ENCODE data around the gene TH. TPM values are rescaled to one million over a fixed set of nuclear protein-coding genes. Genes with fewer than 3 reads are reported as not detected.

The TH gene
- total and polyA plus RNA-seq, 2 donors (not counting 1 experiment from before 2014, with no cell fraction given), result not detected

DNA sequence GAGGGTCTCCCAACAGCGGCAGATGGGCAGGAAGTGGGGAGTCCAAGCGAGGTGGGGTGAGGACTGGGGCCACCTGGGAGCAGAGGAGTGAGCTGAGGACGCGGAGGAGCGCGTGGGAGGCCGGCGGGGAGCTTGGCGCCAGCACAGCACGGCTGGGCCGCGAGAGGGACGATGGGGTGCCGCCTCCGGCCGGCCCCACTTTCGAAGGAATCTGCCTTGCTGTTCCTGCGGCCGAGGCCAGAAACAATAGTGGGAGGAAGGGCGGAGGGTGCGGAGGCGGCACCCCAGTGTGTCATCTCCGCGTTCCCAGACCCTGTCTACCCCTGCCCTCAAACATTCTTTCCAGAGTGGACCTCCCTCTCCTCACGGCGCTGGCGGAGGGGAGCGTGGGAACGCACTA lies 16.1 kb downstream of the TH start:
- Histone ChIP-seq H3K27ac (ENCODE audit: low read length in 2 of 2) (no peak overlapping the region), H3K36me3 (replicated peaks in 1 of 2; ENCODE audit: control extremely low read depth in 1 of 2, control insufficient read depth in 1 of 2, extremely low read depth in 1 of 2, insufficient read depth in 2 of 2, low read length in 1 of 2) (no peaks in the 10 kb centered on the region), H2AFZ (ENCODE audit: insufficient read depth, low read depth, low read length, poor library complexity, severe bottlenecking) (no peak overlapping the region), H3K4me2 (replicated peaks; ENCODE audit: low read depth, low read length, poor library complexity, severe bottlenecking) (no peak overlapping the region), H4K20me1 (ENCODE audit: control insufficient read depth, insufficient read depth, low read length, poor library complexity, severe bottlenecking) (no peaks in the 10 kb centered on the region), H3K9ac (ENCODE audit: low read length) (no peak overlapping the region), H3K9me3 (ENCODE audit: control extremely low read depth in 1 of 3, control insufficient read depth in 2 of 3, insufficient read depth in 1 of 3, low read length in 2 of 3) (no peaks in the 10 kb centered on the region), H3K4me3 (ENCODE audit: control extremely low read depth in 1 of 5, extremely low read depth in 1 of 5, insufficient read depth in 1 of 5, low read depth in 2 of 5, low read length in 4 of 5) (no peak overlapping the region), H3K27me3 (replicated peaks in 1 of 4; ENCODE audit: control extremely low read depth in 1 of 4, control insufficient read depth in 3 of 4, insufficient read depth in 4 of 4, low read length in 3 of 4) (peaks cover 0 to 13% (median 4%) of the 10 kb centered on the region in 4 experiments), H3K79me2 (ENCODE audit: control insufficient read depth, insufficient read depth, low read length) (no peaks in the 10 kb centered on the region), H3K4me1 (ENCODE audit: control insufficient read depth in 2 of 2, insufficient read depth in 2 of 2, low read length in 2 of 2) (peaks cover 5 to 9% of the 10 kb centered on the region in 2 donors)
- intact Hi-C loops (cut with micrococcal nuclease), result no loop called here
- H3K4me3 Mint-ChIP-seq, result no peak overlapping the region
- ChIA-PET CTCF (interaction anchor here (1.1 to 2.5 kb wide), 3 partner anchors 117 to 502 kb away, joined by 3 to 19 read pairs (median 10); no protein-coding TSS in a partner anchor), POLR2A (no interaction called here)
- no peaks in the 10 kb centered on the region for H3K9me3 Mint-ChIP-seq (ENCODE audit: insufficient read depth)
- peaks cover 9% of the 10 kb centered on the region for H3K27me3 Mint-ChIP-seq
- 90% methylated on average over 28 of the region's 29 CpGs for WGBS (ENCODE audit: insufficient coverage)
- DNase-seq (no peak), ATAC-seq (ENCODE audit: low read depth) (no peak)
- no peak for TF ChIP-seq EZH2 (IDR thresholded peaks at IDR 0.05; ENCODE audit: borderline replicate concordance, insufficient read depth, low read depth, low read length, poor library complexity, severe bottlenecking)
- TF ChIP-seq, protein P1, sequence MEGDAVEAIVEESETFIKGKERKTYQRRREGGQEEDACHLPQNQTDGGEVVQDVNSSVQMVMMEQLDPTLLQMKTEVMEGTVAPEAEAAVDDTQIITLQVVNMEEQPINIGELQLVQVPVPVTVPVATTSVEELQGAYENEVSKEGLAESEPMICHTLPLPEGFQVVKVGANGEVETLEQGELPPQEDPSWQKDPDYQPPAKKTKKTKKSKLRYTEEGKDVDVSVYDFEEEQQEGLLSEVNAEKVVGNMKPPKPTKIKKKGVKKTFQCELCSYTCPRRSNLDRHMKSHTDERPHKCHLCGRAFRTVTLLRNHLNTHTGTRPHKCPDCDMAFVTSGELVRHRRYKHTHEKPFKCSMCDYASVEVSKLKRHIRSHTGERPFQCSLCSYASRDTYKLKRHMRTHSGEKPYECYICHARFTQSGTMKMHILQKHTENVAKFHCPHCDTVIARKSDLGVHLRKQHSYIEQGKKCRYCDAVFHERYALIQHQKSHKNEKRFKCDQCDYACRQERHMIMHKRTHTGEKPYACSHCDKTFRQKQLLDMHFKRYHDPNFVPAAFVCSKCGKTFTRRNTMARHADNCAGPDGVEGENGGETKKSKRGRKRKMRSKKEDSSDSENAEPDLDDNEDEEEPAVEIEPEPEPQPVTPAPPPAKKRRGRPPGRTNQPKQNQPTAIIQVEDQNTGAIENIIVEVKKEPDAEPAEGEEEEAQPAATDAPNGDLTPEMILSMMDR (IDR thresholded peaks at IDR 0.05), result no peak
- no peak overlapping the region for H3K27ac Mint-ChIP-seq
- peaks cover 10% of the 10 kb centered on the region for H3K4me1 Mint-ChIP-seq

DNA sequence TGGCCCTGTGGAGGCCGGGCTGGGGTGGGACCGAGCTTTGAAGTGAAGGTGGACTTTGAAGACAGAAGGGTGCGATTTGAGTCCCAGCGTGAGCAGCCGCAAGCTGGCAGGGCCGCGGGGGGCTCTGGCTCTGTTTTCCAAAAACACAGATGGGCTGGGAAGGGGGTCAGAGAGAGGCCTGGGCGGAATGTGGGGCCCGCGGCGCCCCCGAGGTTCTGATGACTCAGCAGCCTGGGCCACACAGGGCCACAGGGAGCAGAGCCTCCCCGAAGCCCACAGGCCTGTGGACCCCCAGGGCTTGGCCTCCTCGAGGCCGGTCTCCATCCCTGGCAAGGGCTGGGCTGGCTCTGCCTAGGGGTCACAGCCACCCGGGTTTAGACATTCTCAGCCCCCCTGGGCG lies 16.7 kb downstream of the TH start:
- peaks cover 0 to 20% (median 8%) of the 10 kb centered on the region in 4 experiments for H3K27me3 ChIP-seq (replicated peaks in 1 of 4; ENCODE audit: control extremely low read depth in 1 of 4, control insufficient read depth in 3 of 4, insufficient read depth in 4 of 4, low read length in 3 of 4)
- no peak for ATAC-seq (ENCODE audit: low read depth)
- DNase-seq, result no peak
- no peaks in the 10 kb centered on the region for H3K9me3 Mint-ChIP-seq (ENCODE audit: insufficient read depth)
- H3K27ac Mint-ChIP-seq, result no peak overlapping the region
- no peaks in the 10 kb centered on the region for H4K20me1 ChIP-seq (ENCODE audit: control insufficient read depth, insufficient read depth, low read length, poor library complexity, severe bottlenecking)
- no peak overlapping the region for H3K4me3 ChIP-seq (ENCODE audit: control extremely low read depth in 1 of 5, extremely low read depth in 1 of 5, insufficient read depth in 1 of 5, low read depth in 2 of 5, low read length in 4 of 5)
- peaks cover 10% of the 10 kb centered on the region for H3K4me1 Mint-ChIP-seq
- 84% methylated on average over 17 of the region's 17 CpGs for WGBS (ENCODE audit: insufficient coverage)
- CTCF ChIA-PET, result interaction anchor here (1.1 to 7.7 kb wide), 5 partner anchors 12 to 501 kb away, joined by 3 to 217 read pairs (median 36); no protein-coding TSS in a partner anchor
- no peak overlapping the region for H3K27ac ChIP-seq (ENCODE audit: low read length in 2 of 2)
- H3K36me3 ChIP-seq (replicated peaks in 1 of 2; ENCODE audit: control extremely low read depth in 1 of 2, control insufficient read depth in 1 of 2, extremely low read depth in 1 of 2, insufficient read depth in 2 of 2, low read length in 1 of 2), result no peaks in the 10 kb centered on the region
- no peak overlapping the region for H2AFZ ChIP-seq (ENCODE audit: insufficient read depth, low read depth, low read length, poor library complexity, severe bottlenecking)
- intact Hi-C loops (cut with micrococcal nuclease), result loop anchor here (5.0 kb wide), 1 partner anchor 273 kb away; no protein-coding TSS in a partner anchor
- H3K4me1 ChIP-seq (ENCODE audit: control insufficient read depth in 2 of 2, insufficient read depth in 2 of 2, low read length in 2 of 2), result peaks cover 5 to 9% of the 10 kb centered on the region in 2 donors
- H3K27me3 Mint-ChIP-seq, result peaks cover 14% of the 10 kb centered on the region
- H3K79me2 ChIP-seq (ENCODE audit: control insufficient read depth, insufficient read depth, low read length), result no peaks in the 10 kb centered on the region
- no peaks in the 10 kb centered on the region for H3K9me3 ChIP-seq (ENCODE audit: control extremely low read depth in 1 of 3, control insufficient read depth in 2 of 3, insufficient read depth in 1 of 3, low read length in 2 of 3)
- POLR2A ChIA-PET, result no interaction called here
- H3K4me2 ChIP-seq (replicated peaks; ENCODE audit: low read depth, low read length, poor library complexity, severe bottlenecking), result no peak overlapping the region
- no peak overlapping the region for H3K9ac ChIP-seq (ENCODE audit: low read length)
- H3K4me3 Mint-ChIP-seq, result no peak overlapping the region
- TF ChIP-seq EZH2 (IDR thresholded peaks at IDR 0.05; ENCODE audit: borderline replicate concordance, insufficient read depth, low read depth, low read length, poor library complexity, severe bottlenecking), result no peak
- TF ChIP-seq, protein P1 (IDR thresholded peaks at IDR 0.05), result no peak
